Glutamatergic neuron (in vitro differentiated cells): ENCODE data around the gene NT5DC2. TPM values are rescaled to one million over a fixed set of nuclear protein-coding genes. Genes with fewer than 3 reads are reported as not detected.

Experiments
- DNase-seq: peaks from one replicate; pipeline ENCODE4 v3.0.0; 2022
- H3K27ac Mint-ChIP-seq: one replicate; pipeline ENCODE4 v1.8.0; 2020; ENCODE audit warnings: mild to moderate bottlenecking, mixed read lengths, inconsistent platforms; ENCODE audit not compliant: unreplicated experiment
- H3K27me3 Mint-ChIP-seq: one replicate; pipeline ENCODE4 v1.8.0; 2020; ENCODE audit warnings: mild to moderate bottlenecking, moderate library complexity, mixed read lengths, inconsistent platforms; ENCODE audit not compliant: unreplicated experiment
- H3K36me3 Mint-ChIP-seq: one replicate; pipeline ENCODE4 v1.8.0; 2020; ENCODE audit warnings: mild to moderate bottlenecking, mixed read lengths, inconsistent platforms; ENCODE audit not compliant: unreplicated experiment
- H3K4me1 Mint-ChIP-seq: one replicate; pipeline ENCODE4 v1.8.0; 2020; ENCODE audit warnings: mild to moderate bottlenecking, low read depth, mixed read lengths, inconsistent platforms; ENCODE audit not compliant: unreplicated experiment
- H3K4me3 Mint-ChIP-seq: one replicate; pipeline ENCODE4 v1.8.0; 2020; ENCODE audit warnings: mild to moderate bottlenecking, mixed read lengths, inconsistent platforms; ENCODE audit not compliant: unreplicated experiment
- H3K9me3 Mint-ChIP-seq: one replicate; pipeline ENCODE4 v1.8.0; 2020; ENCODE audit warnings: mild to moderate bottlenecking, moderate library complexity, mixed read lengths, inconsistent platforms; ENCODE audit not compliant: unreplicated experiment
- CTCF ChIP-seq: fragments of 200-600 bp; sonication (generic); IDR thresholded peaks from one replicate; pipeline ENCODE4 v1.5.0; 2021; ENCODE audit not compliant: partially characterized antibody, unreplicated experiment
- total RNA-seq: library from RNA; stranded (reverse); fragmentation: NEBNext Ultra II Directional; extraction: Animal tissue kit (Norgen Biotek cat#: 25700); gene quantifications from one replicate; pipeline ENCODE4 v1.2.1, GENCODE V29; 2021; ENCODE audit not compliant: unreplicated experiment

Gene NT5DC2
- total RNA-seq, 1 donor from 2014 or later: 308 TPM

- Mint-ChIP-seq H3K36me3 (no peaks in the 10 kb centered on the region), H3K27me3 (peaks cover 10% of the 10 kb centered on the region), H3K27ac (no peak overlapping the region), H3K4me1 (peaks cover 10% of the 10 kb centered on the region), H3K9me3 (peaks cover 3% of the 10 kb centered on the region), H3K4me3 (no peak overlapping the region)
- no peak for DNase-seq
- TF ChIP-seq CTCF: no peak
Measured at GRCh38 chr3:52493232-52494017, 40.2 kb downstream of the NT5DC2 start.

- no peak overlapping the region for H3K4me3 Mint-ChIP-seq
- H3K27me3 Mint-ChIP-seq: peaks cover 10% of the 10 kb centered on the region
- H3K27ac Mint-ChIP-seq: no peak overlapping the region
- DNase-seq: no peak
- H3K36me3 Mint-ChIP-seq: no peaks in the 10 kb centered on the region
- peaks cover 10% of the 10 kb centered on the region for H3K4me1 Mint-ChIP-seq
- TF ChIP-seq CTCF: no peak
- H3K9me3 Mint-ChIP-seq: peaks cover 6% of the 10 kb centered on the region
Measured at GRCh38 chr3:52492059-52492458, 41.6 kb downstream of the NT5DC2 start.

GRCh38 chr3:52490939-52491526 lies 42.6 kb downstream of the NT5DC2 start:
- Mint-ChIP-seq H3K36me3 (no peaks in the 10 kb centered on the region), H3K4me3 (no peak overlapping the region), H3K9me3 (peaks cover 6% of the 10 kb centered on the region), H3K27ac (no peak overlapping the region), H3K27me3 (peaks cover 6% of the 10 kb centered on the region), H3K4me1 (peaks cover 10% of the 10 kb centered on the region)
- TF ChIP-seq CTCF: no peak
- no peak for DNase-seq

DNA sequence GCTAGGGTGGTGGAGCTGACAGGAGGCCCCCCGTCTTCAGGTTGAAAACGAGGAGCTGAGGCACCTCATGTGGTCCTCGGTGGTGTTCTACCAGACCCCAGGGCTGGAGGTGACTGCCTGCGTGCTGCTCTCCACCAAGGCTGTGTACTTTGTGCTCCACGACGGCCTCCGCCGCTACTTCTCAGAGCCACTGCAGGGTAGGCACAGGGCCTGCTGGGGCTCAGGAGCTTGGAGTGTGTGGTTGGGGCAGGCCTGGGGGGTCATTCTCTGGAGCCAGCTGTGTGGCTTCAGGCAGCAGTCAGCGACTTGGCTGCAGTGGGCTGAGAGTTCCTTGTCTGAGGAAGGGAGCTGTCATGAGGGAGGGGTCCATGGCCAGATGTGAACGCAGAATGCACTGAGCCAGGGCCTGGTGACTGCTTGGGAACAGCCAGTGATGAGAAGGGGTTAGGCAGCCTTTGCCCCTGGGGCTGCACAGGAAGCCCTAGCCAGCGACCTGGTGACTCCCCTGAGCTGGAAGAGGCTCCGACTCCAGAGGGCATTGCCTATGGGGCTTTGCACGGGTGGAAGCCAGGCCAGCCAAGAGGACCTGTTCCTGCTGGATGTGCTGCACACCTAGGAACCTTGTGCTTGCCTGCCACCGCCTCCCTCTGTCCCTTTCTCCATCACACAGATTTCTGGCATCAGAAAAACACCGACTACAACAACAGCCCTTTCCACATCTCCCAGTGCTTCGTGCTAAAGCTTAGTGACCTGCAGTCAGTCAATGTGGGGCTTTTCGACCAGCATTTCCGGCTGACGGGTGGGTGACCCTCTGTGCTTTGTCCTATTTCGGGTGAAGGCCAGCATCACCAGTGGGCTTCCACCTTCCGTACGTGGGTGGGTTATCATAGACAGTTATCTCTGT lies 43.4 kb downstream of the NT5DC2 start:
- Mint-ChIP-seq H3K27me3 (peaks cover 6% of the 10 kb centered on the region), H3K27ac (peak overlapping the region; percentile 33), H3K9me3 (peaks cover 6% of the 10 kb centered on the region), H3K36me3 (no peaks in the 10 kb centered on the region), H3K4me3 (no peak overlapping the region), H3K4me1 (peaks cover 10% of the 10 kb centered on the region)
- DNase-seq: no peak
- TF ChIP-seq CTCF: no peak
